OCI-LY3 (cell line): ENCODE results near the gene SLC1A7.

Experiments
- H2AFZ ChIP-seq: fragments of 200-600, 300-600 bp; shearing (Covaris generic); 2 replicates; pipeline ENCODE4 v1.6.0; 2014; ENCODE audit warnings: antibody characterized with exemption, low read depth, low read length
- H3K27ac ChIP-seq: fragments of 200-600, 300-600 bp; sonication (generic); 2 replicates; pipeline ENCODE4 v1.5.1; 2014; ENCODE audit warnings: mild to moderate bottlenecking, low read length, moderate library complexity, mixed read lengths
- H3K27me3 ChIP-seq: fragments of 200-600, 300-600 bp; sonication (generic); 2 replicates; pipeline ENCODE4 v1.6.1; 2014; ENCODE audit warnings: low read depth, low read length, mixed read lengths
- H3K36me3 ChIP-seq: fragments of 200-600, 300-600 bp; sonication (generic); replicated peaks from 2 replicates; pipeline ENCODE3; 2014; ENCODE audit warnings: low read depth, low read length, mixed read lengths
- H3K4me1 ChIP-seq: fragments of 300-600, 200-600 bp; sonication (generic); 2 replicates; pipeline ENCODE4 v1.6.1; 2014; ENCODE audit warnings: low read length, mixed read lengths
- H3K4me2 ChIP-seq: fragments of 200-600, 300-600 bp; sonication (generic); 2 replicates; pipeline ENCODE4 v1.6.1; 2014; ENCODE audit warnings: low read length, mixed read lengths
- H3K4me3 ChIP-seq: fragments of 300-600, 200-600 bp; sonication (generic); 2 replicates; pipeline ENCODE4 v1.5.1; 2014; ENCODE audit warnings: antibody characterized with exemption, mild to moderate bottlenecking, low read length, moderate library complexity
- H3K79me2 ChIP-seq: fragments of 300-600, 200-600 bp; shearing (Covaris generic); 2 replicates; pipeline ENCODE4 v1.6.1; 2014; ENCODE audit warnings: mild to moderate bottlenecking, low read length, mixed read lengths
- H3K9ac ChIP-seq: fragments of 300-600, 200-600 bp; shearing (Covaris generic); 2 replicates; pipeline ENCODE4 v1.6.0; 2014; ENCODE audit warnings: mild to moderate bottlenecking, low read length, moderate library complexity
- H3K9me3 ChIP-seq: fragments of 200-600, 300-600 bp; shearing (Covaris generic); 2 replicates; pipeline ENCODE4 v1.6.1; 2014; ENCODE audit warnings: low read length, mixed read lengths; ENCODE audit not compliant: insufficient read depth
- H4K20me1 ChIP-seq: fragments of 200-600, 300-600 bp; sonication (generic); 2 replicates; pipeline ENCODE4 v1.6.1; 2016; ENCODE audit warnings: low read length, mixed read lengths; ENCODE audit not compliant: insufficient read depth
- EZH2phosphoT487 ChIP-seq: fragments of 200-600 bp; shearing (Covaris generic); IDR thresholded peaks from 2 replicates; pipeline ENCODE4 v1.6.1; 2018; ENCODE audit warnings: antibody characterized with exemption, mixed run types, low read depth
- TF ChIP-seq, protein P1 (sequence below): fragments of 200-600, 300-600 bp; sonication (generic); IDR thresholded peaks from 2 replicates; pipeline ENCODE4 v1.5.1; 2014; ENCODE audit warnings: antibody characterized with exemption, low read length, low read depth

SLC1A7 gene

DNA sequence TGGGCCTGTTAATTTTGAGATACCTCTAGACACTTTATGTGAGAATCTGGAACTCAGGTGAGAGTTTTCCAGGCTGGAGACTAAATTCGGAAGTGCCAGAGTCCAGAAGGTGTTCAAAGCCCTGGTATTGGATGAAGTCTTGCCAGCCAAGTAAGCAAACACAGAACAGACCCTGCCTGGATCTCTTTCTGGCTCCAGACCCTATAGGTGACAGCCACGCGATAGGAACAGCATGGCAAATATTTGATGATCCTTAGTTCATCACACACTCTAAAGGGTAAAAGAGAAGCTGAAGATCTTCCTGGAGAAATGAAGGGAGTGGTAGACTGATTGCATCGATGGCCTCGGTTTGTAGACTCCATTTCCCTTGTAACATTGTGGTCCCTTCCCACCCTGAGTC lies 30.7 kb downstream of the SLC1A7 start:
- H3K9ac ChIP-seq: no peak overlapping the region
- no peak overlapping the region for H3K4me3 ChIP-seq
- H3K27me3 ChIP-seq: no peaks in the 10 kb centered on the region
- H4K20me1 ChIP-seq: no peaks in the 10 kb centered on the region
- H3K4me1 ChIP-seq: no peaks in the 10 kb centered on the region
- H3K36me3 ChIP-seq: no peaks in the 10 kb centered on the region
- H3K9me3 ChIP-seq: no peaks in the 10 kb centered on the region
- H2AFZ ChIP-seq: no peak overlapping the region
- H3K4me2 ChIP-seq: no peak overlapping the region
- H3K27ac ChIP-seq: no peak overlapping the region
- TF ChIP-seq, protein P1, sequence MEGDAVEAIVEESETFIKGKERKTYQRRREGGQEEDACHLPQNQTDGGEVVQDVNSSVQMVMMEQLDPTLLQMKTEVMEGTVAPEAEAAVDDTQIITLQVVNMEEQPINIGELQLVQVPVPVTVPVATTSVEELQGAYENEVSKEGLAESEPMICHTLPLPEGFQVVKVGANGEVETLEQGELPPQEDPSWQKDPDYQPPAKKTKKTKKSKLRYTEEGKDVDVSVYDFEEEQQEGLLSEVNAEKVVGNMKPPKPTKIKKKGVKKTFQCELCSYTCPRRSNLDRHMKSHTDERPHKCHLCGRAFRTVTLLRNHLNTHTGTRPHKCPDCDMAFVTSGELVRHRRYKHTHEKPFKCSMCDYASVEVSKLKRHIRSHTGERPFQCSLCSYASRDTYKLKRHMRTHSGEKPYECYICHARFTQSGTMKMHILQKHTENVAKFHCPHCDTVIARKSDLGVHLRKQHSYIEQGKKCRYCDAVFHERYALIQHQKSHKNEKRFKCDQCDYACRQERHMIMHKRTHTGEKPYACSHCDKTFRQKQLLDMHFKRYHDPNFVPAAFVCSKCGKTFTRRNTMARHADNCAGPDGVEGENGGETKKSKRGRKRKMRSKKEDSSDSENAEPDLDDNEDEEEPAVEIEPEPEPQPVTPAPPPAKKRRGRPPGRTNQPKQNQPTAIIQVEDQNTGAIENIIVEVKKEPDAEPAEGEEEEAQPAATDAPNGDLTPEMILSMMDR: no peak
- TF ChIP-seq EZH2phosphoT487: no peak
- no peaks in the 10 kb centered on the region for H3K79me2 ChIP-seq

DNA sequence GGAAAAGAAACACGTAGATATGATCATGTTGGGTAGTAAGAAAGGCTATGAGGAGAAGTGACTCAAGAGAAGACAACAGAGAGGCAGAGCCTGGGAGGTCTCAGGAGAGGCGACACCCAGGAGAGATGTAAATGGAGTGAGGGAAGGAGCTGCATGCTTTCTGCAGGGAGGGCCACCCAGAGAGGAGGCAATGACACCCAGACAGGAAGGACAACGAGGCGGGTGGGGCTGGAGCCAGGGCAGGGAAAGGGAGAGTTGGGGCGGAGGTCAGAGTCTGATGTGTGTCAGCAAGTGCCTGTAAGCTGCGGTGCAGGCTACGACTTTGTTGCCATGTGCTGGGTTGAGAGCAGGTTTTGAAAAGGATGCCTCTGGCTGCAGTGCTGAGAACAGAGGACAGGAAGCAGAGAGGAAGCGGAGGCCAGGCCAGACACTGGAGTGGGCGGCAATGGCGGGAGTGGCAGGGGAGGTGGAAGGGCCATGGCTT lies 31.3 kb downstream of the SLC1A7 start:
- H3K4me3 ChIP-seq: no peak overlapping the region
- no peaks in the 10 kb centered on the region for H3K79me2 ChIP-seq
- H3K27me3 ChIP-seq: no peaks in the 10 kb centered on the region
- TF ChIP-seq, protein P1: no peak
- no peak for TF ChIP-seq EZH2phosphoT487
- no peaks in the 10 kb centered on the region for H4K20me1 ChIP-seq
- no peak overlapping the region for H3K27ac ChIP-seq
- no peaks in the 10 kb centered on the region for H3K4me1 ChIP-seq
- H2AFZ ChIP-seq: no peak overlapping the region
- H3K36me3 ChIP-seq: no peaks in the 10 kb centered on the region
- no peaks in the 10 kb centered on the region for H3K9me3 ChIP-seq
- H3K4me2 ChIP-seq: no peak overlapping the region
- no peak overlapping the region for H3K9ac ChIP-seq

DNA sequence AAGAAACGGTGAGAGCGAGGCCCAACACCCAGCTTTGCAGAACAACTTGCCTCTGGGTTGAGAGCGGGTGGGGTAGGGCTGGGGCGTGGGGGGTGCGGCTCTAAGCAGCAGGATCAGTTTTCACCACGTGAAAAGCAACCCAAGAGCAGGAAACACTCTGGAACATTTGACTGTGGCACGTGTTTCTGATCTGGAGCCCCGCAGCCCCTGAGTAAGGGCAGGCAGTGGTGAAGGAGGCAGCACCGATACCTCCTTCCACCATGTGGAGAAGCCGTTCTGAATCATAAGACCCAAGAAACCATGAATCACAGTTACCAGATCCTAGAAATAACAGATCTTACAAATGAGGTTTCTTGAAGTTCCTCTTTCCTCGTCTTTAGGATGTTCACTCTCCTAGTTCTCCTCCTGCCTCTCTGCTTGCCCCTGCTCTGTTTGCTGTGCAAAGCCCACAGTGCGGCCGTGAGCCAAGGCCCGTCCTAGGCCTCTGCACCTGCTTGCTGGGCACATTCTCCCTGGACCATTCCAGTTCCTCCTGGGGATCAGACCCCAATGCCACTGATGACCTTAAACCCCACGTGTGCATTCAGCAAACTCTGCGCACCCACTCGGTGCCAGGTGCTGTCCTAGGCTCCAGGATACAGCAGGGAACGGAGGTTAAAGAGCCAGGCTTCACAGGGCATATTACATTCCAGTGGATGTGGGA lies 31.9 kb downstream of the SLC1A7 start:
- Histone ChIP-seq H3K4me3 (no peak overlapping the region), H2AFZ (no peak overlapping the region), H3K36me3 (no peaks in the 10 kb centered on the region), H3K9ac (no peak overlapping the region), H3K27me3 (no peaks in the 10 kb centered on the region), H3K79me2 (no peaks in the 10 kb centered on the region), H3K4me1 (no peaks in the 10 kb centered on the region), H4K20me1 (no peaks in the 10 kb centered on the region), H3K4me2 (no peak overlapping the region), H3K27ac (no peak overlapping the region), H3K9me3 (no peaks in the 10 kb centered on the region)
- TF ChIP-seq, protein P1: no peak
- no peak for TF ChIP-seq EZH2phosphoT487

- H3K36me3 ChIP-seq: no peaks in the 10 kb centered on the region
- no peak overlapping the region for H3K4me3 ChIP-seq
- no peak overlapping the region for H3K9ac ChIP-seq
- H2AFZ ChIP-seq: no peak overlapping the region
- H4K20me1 ChIP-seq: no peaks in the 10 kb centered on the region
- H3K79me2 ChIP-seq: no peaks in the 10 kb centered on the region
- H3K4me1 ChIP-seq: no peaks in the 10 kb centered on the region
- no peak overlapping the region for H3K4me2 ChIP-seq
- no peak overlapping the region for H3K27ac ChIP-seq
- H3K9me3 ChIP-seq: no peaks in the 10 kb centered on the region
- H3K27me3 ChIP-seq: no peaks in the 10 kb centered on the region
- no peak for TF ChIP-seq EZH2phosphoT487
- TF ChIP-seq, protein P1: no peak
Observed at GRCh38 chr1:53108646-53109580, 33.5 kb downstream of the SLC1A7 start.
